GM21529 (cell line): ENCODE measurements around the gene CYP11A1.
"Not testable (repeated sequence)": the region's sequence is repeated elsewhere in the genome, so short reads cannot be mapped to it uniquely, and the experiment has no call there.

Source experiments
- ATAC-seq: cut with Tn5 transposase; IDR thresholded peaks from one replicate; pipeline ENCODE4 v1.9.1; 2021; ENCODE audit not compliant: unreplicated experiment

Gene CYP11A1

GRCh38 chr15:74376226-74376625 lies 8.8 kb upstream of the CYP11A1 start:
- no peak for ATAC-seq

- ATAC-seq: no peak
Observed at GRCh38 chr15:74375303-74375693, 7.9 kb upstream of the CYP11A1 start.

GRCh38 chr15:74374648-74375302 lies 7.3 kb upstream of the CYP11A1 start:
- no peak for ATAC-seq

GRCh38 chr15:74373731-74374647 lies 6.5 kb upstream of the CYP11A1 start:
- peak; percentile 66 for ATAC-seq

DNA sequence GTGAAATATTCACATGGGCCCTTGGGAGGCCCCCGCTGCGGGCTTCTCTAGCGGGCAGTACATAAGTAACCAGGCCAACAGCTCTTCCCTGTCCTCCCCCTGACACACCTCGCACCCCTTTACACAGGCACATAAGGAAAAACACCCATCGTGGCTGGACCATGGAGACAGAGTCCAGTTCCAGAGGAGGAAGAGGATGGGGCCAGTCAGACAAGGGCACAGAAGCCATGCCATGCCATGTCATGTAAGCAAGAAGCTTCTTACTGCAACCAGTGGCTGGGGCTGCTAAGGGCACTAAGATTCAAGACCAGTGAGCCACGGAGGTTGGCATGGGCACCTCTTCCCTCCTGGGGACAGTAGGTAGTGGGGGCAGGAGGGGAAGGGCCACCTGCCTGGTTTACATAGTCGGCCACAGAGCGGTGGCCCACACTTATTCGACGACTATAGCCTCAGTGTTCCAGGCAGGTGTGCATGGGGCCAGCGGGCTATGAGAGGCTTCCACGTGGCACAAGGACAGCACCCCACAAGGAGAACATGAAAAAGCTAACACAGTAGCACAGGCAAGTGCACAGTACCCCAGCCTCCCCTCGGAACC lies 5.7 kb upstream of the CYP11A1 start:
- no peak for ATAC-seq

- no peak for ATAC-seq
Observed at GRCh38 chr15:74370471-74370870, 3.0 kb upstream of the CYP11A1 start.

- no peak for ATAC-seq
Observed at GRCh38 chr15:74369756-74370155, 2.3 kb upstream of the CYP11A1 start.

- no peak for ATAC-seq
Observed at GRCh38 chr15:74369084-74369745, 1.8 kb upstream of the CYP11A1 start.

GRCh38 chr15:74368121-74368520 lies 675 bp upstream of the CYP11A1 start:
- no peak for ATAC-seq

- ATAC-seq: no peak
Observed at GRCh38 chr15:74365598-74366445, 1.6 kb downstream of the CYP11A1 start.

DNA sequence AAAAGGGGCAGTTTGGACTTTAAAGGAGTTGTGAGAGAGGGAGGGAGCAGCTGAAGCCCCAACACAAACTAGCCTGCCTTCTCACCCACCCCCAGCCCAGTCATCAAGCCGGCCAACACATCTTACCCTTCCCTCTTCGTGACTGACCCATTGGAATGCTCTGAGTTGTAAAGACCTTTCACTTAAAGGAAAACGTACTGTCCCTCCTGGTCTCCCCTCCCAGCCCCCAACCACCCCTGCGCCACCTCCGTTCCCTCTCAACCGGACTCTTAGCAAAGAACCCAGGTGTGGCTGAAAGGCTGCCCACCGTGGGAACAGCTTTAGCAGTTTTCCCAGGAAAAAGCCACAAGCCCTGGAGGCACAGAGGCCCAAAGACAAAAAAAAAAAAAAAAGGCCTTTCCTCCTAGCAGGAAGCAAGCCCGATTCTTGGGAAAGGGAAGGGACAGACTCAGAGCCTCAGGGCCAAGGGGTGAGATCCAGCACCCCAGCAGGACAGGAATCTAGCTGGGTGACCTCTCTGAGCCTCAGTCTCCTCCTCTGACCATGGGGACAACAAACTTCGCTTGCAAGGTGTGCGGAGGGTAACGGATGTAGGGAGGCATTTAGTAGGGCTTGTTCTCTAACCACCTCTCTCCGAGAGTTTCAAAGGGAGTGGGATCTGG lies 2.4 kb downstream of the CYP11A1 start:
- no peak for ATAC-seq

DNA sequence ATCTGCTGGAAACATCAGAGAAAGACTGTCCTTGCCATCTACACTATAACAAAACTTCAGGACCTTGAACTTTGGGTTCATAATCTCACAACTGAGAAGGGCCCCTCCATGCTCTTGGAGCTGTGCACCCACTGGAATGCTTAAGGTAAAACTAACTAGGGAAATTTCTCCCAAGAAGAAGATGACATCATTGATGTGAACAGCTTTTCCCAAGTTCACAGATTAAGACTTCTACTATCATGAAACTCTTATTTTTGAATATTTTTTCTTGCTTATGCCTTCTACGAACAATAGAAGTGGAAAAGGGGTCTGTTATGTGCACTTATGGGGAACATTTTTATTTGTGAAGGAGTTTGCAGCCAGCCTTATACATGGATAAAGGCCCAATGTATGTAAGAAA lies 5.0 kb downstream of the CYP11A1 start:
- ATAC-seq: no peak

- not testable (repeated sequence) for ATAC-seq
Observed at GRCh38 chr15:74360855-74361254, 6.6 kb downstream of the CYP11A1 start.

GRCh38 chr15:74359376-74359775 lies 8.1 kb downstream of the CYP11A1 start:
- ATAC-seq: not testable (repeated sequence)

- not testable (repeated sequence) for ATAC-seq
Observed at GRCh38 chr15:74357514-74357913, 9.9 kb downstream of the CYP11A1 start.

- ATAC-seq: not testable (repeated sequence)
Observed at GRCh38 chr15:74356050-74356449, 11.4 kb downstream of the CYP11A1 start.

- not testable (repeated sequence) for ATAC-seq
Observed at GRCh38 chr15:74353992-74354391, 13.5 kb downstream of the CYP11A1 start.

GRCh38 chr15:74352393-74352910 lies 15.0 kb downstream of the CYP11A1 start:
- ATAC-seq: no peak

GRCh38 chr15:74351670-74352069 lies 15.8 kb downstream of the CYP11A1 start:
- no peak for ATAC-seq
